Measurements from ENCODE around the gene UCN2. TPM values are rescaled to one million over a fixed set of nuclear protein-coding genes. Genes with fewer than 3 reads are reported as not detected.
A peak's percentile ranks its signal among the peaks of the same experiment; 100 is the strongest.

The UCN2 gene
- total and polyA plus RNA-seq, 9 of the 15 experiments (the other 6 are each of a cell fraction or from before 2014, with no cell fraction given), result 0.08 to 0.11 TPM; not detected in 7

GRCh38 chr3:48555231-48555948 lies 8.2 kb downstream of the UCN2 start (continued):
- TF ChIP-seq NR2C1 (IDR thresholded peaks at IDR 0.05) (0 out of 2 replicates have a peak, but pooled peaks have one; percentile 12), NR2C1 (tag; IDR thresholded peaks at IDR 0.05) (peak; percentile 35; the same call in 1 of the 2 replicates), ZSCAN32 (CRISPR knock-in tag; IDR thresholded peaks at IDR 0.05) (no peak), ELF4 (CRISPR knock-in tag; IDR thresholded peaks at IDR 0.05) (no peak), SMC3 (conservative IDR thresholded peaks at IDR 0.05; ENCODE audit: insufficient read depth, low read depth, low read length) (no peak), ZBTB7A (IDR thresholded peaks at IDR 0.05; ENCODE audit: borderline replicate concordance, control insufficient read depth, low read depth, low read length) (no peak), FOXK1 (CRISPR knock-in tag; IDR thresholded peaks at IDR 0.05; ENCODE audit: borderline replicate concordance) (no peak), SAFB (IDR thresholded peaks at IDR 0.05; ENCODE audit: borderline replicate concordance, low read depth, low read length) (no peak), ZNF609 (CRISPR knock-in tag; IDR thresholded peaks at IDR 0.05; ENCODE audit: borderline replicate concordance) (no peak), ELF2 (CRISPR knock-in tag; IDR thresholded peaks at IDR 0.05) (no peak), KAT2B (IDR thresholded peaks at IDR 0.05; ENCODE audit: low read depth, low read length) (no peak), EHMT2 (IDR thresholded peaks at IDR 0.05) (no peak), TFE3 (CRISPR knock-in tag; IDR thresholded peaks at IDR 0.05) (no peak), ZNF398 (CRISPR knock-in tag; IDR thresholded peaks at IDR 0.05) (no peak), KDM4B (IDR thresholded peaks at IDR 0.05; ENCODE audit: borderline replicate concordance in 2 of 2, low read depth in 1 of 2) (no peak), HNRNPLL (IDR thresholded peaks at IDR 0.05; ENCODE audit: low read depth, low read length, poor library complexity, severe bottlenecking) (no peak), CXXC5 (CRISPR knock-in tag; IDR thresholded peaks at IDR 0.05) (no peak), NUFIP1 (IDR thresholded peaks at IDR 0.05; ENCODE audit: partially characterized antibody) (no peak), MCM7 (IDR thresholded peaks at IDR 0.05) (no peak), SMARCC2 (IDR thresholded peaks at IDR 0.05; ENCODE audit: low read depth) (no peak), ZNF41 (CRISPR knock-in tag; conservative IDR thresholded peaks at IDR 0.05) (no peak)

All from K562 (cell line).